ENCODE data around the gene GNB1L.
"Not testable (repeated sequence)": the region's sequence is repeated elsewhere in the genome, so short reads cannot be mapped to it uniquely, and the experiment has no call there.

Gene GNB1L

DNA sequence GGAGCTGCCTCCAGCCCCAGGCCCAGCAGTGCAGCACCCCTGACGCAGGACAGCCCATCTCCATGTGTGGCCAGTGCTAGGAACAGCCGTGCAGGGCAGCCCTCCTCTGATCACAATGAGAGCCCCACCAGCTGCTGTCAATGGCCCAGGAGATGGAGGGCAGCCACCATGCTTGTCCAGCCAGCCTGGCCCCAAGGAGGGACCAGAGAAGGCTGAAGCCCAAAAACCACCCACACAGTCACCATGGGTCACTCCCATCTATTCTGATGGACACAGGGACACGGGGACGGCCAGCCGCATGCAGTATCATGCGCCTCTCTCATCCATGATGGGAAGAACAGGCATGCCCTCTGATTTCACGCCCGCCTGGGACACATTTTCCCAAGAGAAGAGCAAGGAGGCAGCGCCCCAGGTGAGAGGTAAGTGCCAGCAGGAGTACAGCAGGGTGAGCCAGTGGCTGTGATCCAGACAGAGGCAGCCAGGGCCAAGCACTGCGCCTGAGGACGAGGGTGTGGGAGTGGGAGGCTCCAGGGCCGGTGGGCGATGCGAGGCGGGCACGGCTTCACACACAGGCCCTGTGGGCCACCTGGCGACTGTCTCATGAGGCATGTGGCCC, 33.6 kb upstream of the GNB1L start:
- no peak for DNase-seq

DNA sequence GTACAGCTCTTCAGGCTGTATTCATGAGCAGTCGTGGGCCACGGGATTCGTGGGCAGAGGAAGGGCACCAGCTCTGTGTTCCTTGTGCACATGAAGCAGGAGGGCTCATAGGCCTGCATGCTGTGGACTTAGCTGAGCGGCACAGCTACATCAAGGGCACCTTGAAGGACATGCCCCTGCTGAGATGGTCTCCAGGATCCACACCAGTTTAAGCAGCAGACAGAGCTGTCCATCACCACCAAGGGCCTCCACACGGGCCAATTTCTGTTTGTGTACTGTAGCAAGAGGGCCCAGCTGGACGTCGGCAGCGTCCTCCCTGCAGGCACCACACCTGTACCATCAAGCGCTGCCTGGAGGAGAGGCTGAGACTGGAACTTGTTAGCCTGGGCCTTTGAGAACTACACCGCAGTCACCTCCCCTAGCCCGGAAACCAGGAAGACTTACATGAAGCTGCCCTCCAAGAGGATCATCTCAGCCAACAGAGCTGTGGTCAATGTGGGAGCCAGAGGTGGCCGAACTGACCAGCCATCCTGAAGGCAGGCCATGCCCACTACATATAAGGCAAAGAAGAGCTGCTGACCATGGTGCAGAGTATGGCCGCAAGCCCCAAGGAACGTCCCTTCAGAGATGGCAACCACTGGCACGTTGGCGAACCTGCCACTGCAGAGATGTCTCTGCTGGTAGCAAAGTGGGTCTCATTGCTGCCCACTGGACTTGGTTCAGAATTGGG, 32.7 kb upstream of the GNB1L start:
- no peak for DNase-seq

DNA sequence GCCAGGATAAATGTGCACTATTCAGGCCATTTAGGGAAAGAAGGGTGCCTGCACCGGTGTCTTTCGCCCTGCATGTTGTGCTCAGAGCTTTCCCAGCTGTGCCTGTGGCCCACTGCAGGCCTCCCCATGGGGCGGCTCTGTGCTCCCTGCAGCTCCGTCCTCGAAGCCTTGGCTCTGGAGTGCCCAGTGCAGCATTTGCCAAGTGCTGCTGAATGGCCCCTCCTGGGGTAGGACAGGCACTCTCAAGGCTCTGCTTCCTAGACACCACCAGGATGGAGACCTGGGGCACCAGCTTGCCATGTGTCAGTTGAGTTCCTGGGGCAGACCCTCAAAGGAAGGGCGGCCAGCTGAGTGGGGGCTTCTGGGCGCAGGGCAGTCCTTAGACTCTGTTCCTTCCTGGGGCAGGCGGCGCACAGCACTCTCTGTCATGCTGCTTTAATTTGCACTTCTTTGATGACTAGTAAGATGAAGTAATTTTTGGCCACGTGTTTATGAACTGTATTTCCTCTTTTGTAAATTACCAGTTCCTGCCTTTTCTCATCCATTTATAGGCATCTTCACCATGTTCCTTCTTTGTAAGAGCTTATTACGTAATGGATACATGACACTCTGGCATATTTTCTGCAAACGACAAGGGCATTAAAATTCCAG, 32.1 kb upstream of the GNB1L start:
- no peak for DNase-seq

DNA sequence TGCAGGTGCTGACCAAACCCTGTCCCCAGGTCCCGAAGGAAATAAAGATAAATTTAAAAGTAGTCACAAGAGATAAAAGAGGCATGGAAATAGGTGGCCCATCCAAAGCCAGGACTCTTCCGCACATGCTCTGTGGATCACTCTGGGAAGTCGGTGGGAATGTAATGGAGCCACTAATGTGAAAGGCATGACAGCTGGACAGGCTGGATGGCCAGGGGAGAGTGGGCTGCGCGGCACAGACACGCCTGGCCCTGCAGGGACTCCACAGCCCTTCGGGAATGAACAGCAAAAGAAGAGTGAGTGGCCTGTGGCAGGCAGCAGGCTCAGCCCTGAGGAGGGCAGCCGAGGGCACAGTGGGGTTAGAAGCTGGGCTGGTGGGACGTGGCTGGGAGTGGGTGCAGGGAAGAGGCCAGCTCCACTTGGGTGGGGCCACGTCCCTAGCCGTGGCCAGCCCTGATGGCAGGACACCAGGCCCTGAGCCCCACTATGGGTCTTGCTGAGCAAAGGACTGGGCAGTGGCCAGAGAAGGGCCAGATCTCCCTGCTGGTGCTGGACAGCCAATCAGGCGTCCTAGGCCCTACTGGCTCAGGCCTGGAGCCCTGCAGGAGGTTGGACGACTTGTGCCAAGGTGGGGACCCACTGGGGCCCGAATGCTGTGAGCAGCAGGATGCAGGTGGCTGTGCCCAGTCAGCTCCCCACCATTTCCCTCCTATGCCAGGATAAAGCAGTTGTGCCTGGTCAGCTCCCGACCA, 31.3 kb upstream of the GNB1L start:
- DNase-seq, result no peak

DNA sequence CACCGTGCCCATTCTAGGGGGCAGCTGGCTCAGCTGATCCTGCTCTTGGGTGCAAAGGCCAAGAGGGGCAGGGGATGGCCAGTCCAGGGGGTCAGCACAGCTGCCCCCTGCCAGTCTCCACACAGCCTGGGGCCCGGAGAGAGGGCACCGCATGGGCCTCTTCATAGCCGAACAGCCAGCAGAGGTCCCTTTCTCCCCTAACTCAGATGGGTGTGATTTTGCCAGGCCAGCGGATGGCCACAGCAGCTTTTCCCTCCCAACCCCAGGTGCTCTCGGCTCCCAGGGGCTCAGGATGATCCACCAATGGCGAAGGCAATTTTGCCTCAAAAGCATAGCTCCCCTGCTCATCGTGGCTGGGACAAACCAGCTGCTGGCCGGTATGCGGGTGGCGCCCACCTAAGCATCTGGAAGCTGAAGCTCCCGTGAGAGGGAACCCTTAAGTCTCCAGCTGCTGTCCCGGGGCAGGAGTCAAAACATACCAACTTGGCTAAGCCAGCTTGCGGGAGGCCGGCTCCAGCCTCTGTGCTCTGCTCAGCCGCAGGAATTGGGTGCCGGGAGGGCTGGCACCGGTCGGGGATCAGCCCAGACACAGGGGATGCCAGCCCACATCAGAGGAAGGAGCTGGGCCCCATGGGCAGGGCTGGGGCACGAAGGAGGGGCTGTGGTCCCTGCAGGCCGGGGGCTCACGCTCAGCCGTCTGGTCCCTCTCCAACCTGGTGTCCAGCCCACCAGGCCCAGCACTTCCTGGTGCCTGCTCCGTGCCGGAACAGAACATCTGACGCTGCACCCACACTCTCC, 30.5 kb upstream of the GNB1L start:
- no peak for DNase-seq

DNA sequence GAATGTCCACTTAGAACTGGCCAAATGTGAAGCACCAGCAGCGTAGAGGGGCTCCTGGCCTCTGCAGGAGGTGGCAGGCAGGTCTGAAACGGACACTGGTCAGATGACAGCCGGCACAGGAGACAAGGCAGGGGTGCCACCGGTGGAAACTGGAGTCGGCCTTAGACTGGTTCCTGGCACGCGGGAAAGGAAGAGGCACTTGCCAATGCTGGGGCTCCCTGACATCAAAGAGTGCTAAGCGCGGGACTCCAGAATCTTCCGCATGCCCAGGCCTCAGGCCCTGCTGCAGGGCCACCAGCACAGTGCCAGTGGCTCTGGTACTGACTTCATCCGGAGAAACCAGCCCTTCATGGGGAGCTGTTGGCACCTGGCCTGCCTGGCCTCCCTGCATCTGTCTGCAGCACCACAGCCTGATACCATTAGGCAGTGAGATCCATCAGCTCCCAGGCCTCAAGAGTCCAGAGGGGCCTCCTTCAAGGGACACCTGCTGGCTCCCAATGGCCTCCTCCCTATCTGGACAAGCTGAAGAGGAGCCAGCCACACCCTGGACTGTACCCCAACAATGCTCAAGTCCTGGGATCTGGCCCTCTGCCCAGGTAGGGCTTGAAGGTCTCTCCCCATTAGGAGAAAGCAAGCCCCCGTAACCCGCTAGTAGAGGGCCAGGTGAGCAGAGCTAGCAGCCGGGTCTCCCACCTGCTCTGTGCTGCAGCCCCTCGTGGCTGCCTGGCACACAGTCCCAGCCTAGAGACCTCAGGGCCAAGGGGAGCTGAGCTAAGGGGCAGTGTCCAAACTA, 29.7 kb upstream of the GNB1L start:
- DNase-seq, result no peak

DNA sequence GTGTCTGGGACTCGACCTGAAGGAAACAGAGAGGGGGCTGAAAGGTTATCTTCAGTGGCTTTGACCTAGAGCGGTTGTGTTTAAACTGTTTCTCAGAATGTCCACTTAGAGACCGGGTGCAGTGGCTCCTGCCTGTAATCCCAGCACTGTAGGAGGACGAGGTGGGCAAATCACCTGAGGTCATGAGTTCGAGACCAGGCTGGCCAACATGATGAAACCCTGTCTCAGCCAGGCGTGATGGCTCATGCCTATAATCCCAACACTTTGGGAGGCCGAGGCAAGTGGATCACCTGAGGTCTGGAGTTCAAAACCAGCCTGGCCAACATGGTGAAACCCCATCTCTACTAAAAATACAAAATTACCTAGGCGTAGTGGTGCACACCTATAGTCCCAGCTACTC, 28.8 kb upstream of the GNB1L start:
- DNase-seq, result not testable (repeated sequence)

DNA sequence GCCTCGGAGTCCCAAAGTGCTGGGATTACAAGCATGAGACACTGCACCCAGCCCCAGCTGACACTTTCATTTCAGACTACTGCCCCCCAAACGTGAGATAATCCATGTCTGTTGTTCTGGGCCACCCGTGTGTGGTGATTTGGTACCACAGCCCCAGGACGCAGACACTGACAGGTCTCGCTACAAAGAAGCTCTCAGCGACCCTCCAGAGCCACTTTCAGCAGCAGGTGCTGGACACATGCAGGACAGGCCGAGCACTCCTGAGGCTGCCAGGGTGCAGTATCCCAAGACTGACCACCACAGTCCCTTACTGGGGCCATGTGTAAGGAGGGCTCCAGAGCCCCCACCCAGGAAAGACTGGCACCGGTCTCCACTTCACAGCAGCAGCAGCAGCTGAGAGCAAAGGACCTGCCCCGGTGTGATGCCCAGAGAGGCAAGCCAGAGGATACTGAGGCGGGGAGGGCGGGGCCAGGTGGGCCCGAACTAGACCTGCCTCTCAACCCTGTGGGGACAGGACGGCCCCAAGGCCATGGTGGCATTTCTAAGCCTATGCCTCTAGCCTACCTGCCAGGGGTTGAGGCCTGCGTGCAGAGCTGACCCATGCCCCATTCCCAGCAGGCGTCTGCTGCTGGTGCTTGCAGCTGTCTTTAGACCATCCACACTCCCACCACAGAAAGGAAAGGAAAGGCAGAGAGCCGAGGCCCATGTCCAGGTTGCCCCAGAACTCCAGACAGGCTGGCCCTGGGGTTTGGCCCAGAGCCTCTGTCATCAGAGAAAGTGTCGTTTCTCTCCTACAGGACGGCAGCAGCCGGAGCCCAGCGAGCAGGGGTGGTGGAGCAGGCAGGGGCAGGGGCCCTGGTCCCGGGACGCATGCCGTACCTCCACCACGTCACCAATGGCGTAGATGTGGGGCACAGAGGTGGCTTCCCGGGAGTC, 28.0 kb upstream of the GNB1L start:
- DNase-seq, result no peak

DNA sequence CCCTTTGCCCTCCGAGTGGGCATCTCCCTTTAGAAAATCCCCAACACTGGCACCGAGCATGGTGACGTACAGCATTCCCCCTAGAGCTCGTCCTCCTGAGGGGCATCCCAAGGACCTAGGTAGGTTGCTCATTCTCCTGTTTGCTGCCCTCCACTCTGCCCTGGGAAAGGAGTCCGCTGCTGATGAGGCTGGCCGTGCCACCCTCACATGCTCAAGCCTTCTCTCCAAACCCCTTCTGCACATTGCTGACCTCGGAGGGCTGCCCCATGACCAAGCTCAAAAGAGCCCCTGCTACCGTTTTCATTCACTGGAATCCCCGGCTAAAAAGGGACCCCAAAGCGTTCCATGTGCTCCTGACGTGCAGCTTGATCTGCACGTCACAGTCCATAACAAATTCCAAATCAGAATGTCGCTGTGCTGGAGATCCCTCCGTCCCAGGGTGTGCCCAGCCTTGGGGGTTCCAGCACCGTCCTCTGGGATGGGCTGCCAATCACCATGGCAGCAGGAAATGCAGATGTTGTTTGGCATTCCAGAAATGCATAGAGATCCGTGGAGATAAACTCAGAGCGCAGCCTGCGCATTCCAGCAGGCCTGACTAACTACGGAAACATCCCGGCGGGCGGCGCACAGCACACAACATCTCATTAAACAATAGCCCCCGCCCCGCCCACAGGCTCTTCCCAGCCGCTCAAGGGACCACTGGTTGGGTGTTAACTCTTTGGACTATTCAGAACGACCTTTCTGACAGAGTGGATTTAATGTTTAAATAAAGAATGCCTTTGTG, 26.3 kb upstream of the GNB1L start:
- no peak for DNase-seq

DNA sequence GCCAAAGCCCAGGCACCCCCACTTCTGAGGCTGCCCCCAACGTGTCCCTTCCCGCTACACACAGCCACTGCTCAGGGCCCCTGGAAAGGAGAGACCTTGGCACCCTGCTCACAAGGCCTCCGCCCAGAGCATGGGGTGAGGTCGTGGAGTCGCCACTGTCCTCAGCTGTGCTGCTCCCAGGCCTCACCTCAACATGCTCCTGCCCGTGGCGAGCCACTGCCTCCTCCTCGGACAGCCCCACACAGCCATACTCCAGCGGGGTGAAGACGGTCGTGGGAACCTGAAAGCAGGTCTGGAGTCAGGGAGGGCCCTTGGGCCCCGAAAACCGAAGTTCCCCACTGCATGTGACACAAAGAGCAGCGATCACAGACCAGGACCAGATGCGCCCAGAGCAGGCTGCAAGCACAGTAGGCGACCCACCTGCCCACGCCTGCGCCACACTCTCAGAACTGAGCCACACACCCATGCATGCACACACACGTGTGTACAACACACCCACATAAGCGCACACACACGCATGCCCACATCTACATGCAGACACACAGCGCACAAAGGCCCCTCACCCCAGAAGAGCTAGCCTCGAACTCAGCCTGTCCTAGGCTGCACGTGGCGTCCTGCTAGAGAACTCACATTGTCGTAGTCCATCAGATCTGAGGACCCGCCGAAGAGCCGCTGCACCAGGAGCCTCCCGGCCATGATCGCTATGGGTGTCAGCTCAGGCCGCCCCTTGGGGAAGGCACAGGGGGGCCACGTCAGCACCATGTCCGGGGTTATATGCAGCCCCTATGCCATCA, 25.5 kb upstream of the GNB1L start:
- no peak for DNase-seq

DNA sequence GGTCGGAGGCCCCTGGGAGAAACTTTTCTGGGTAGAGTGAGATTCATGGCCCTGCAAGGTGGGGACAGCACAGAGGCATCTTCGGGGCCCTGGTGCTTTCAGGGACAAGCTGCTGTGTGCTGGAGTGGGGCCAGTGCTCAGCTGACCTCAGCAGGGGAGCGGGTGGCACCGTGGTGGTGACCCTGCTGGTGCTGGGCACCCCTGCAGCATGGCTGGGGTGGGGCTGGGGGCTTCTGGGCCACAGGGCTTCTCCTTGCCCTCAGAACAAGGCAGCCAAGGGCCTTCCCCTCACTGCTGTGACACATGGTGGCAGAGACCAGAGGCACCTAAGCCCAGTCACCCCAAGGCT, 24.9 kb upstream of the GNB1L start:
- no peak for DNase-seq

DNA sequence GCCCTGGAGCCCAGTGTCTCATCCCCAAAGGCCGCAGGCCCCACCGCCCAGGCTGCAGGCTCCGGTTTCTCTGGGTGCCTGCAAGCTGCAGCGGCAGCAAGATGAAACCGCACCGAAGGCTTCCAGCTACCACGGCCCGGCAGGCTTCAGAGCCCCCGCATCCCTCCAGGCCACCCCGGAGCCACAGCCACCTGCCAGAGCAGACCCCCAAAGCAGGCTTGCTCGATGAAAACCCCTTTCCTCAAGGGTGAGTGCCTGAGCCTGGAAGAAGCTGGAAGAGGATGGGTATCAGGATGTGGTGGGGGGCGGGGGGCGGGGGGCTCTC, 24.5 kb upstream of the GNB1L start:
- no peak for DNase-seq

DNA sequence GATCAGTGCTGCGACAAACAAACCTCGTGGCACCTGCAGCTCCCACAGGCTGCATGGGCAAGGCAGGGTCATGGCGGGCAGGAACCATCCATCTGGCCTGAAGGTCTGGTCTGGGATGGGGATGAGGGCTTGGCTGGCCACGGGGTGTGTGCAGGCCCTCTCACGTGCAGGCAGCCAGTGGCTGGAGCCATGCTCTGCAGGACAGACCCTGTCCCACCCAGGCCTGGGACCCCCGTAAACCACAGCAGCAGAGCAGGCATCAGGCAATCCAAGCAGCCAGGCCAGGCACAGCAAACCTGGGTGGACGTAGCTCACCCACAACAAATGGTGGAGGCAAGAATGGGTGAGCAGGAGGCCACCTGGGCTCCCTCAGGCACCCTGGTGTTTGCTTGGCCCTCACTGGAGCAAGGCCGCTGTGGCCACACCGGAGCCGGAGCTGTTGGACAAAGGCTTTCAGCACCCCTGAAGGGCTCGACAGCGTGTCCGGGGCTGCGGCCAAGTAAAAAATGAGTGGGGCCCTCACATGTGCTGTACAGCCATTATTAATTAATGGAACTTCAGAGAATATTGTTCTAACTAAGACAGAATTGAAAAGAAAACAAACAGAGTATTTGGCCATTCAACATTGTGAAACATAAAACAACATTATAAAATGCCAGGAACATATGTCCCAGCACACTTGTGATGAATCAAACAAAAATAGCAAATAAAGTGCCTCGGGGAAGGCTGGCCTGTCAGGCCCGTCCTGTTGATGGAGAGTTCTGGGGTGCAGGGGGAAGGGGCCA, 24.0 kb upstream of the GNB1L start:
- no peak for DNase-seq

DNA sequence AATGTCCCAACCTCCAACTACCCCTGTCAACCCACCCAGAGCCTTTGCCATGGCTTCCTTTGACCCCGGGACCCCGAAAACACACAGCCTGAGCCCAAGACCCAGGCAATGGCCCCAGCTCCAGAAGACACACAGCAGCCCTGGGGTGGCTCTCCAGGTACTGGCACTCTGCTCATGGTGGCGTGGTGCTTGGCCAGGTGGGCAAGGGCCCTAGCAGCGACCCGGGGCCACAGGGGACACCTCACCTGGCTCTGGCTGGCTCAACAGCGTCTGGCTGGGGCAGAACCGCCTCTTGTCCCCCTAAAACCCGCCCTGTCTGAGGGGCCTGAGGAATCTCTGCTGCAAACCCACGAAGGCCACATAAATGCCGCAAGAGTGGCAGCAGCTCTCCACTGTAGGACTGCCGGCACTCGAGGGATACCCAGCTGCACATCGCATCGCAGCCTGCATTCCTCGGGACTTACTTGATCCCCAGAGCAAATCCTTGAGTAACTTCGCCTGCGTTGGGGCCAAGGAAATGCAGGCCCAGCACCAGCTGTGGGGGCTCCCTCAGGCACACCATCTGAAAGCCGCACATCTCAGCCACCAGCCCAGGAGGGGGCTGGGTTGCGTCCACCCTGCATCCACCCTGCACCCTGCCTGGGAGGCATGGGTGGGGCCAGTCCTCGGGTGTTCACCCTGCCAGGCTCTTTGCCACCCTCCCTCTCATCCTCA, 23.1 kb upstream of the GNB1L start:
- DNase-seq, result no peak

DNA sequence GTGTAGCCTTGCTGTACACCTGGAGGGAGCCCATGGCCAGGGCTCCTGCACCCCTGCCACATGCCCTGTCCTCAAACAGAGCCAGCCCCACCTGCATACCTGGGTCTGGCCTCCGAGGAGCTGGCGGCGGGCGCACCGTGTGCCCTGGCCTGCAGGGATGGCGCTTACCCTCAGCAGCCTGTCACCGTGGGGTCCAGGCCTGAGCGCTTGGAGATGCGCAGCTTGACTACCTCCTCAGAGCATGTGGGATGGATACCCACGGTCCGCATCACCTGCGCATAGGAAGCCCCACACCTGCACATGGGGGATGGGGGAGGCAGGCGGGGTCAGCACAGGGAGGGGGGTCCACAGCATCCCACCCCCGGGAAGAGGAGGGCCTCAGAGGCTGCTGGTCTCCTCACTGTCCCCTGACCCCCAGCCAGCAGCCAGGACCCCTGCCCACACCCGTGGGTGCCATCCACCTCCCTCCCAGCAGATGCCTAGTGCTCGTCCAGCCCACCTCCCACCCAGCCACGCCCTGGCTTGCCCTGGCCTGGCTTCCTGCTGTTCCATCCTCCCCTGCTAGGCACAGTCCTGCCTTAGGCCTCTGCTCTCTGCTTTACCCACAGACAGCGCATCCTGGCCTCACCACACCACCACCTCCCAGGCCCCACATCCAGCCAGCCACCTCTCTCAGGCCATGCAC, 22.4 kb upstream of the GNB1L start:
- no peak for DNase-seq

DNA sequence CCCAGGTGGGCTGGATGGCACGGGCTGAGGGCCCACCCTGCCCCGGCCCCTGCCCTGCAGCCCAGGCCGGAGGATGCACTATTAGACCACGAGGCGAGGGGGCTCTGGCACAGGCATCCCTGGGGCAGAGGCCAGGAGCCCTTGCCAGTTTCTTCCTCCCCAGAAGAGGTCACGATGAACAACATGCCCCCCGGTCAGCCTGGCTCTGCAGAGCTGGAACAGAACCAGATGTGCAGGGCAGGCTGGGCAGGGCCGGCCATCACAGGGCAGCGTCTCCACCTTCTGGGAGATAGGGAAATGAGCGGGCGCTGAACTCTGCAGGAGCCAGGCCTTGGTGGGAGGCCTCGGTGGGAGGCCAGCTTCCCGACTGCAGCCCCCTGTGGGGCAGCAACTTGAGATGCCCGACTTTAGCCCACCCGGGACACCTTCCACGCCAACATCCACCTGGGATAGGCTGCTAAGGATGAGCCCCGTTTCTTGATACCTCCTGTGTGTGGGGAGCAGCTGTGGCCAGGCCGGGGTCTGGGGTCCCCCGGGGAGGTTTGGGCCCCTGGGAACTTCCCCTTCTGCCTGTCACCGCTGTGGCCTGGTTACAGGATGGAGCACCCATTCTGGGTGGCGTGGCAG, 21.8 kb upstream of the GNB1L start:
- DNase-seq, result no peak
